SK-N-DZ (cell line): Measurements from ENCODE around the gene WDR11. TPM values are rescaled to one million over a fixed set of nuclear protein-coding genes. Genes with fewer than 3 reads are reported as not detected.

Source experiments
- DNase-seq: peaks from one replicate; pipeline ENCODE4 v3.0.0-alpha.2; 2015; ENCODE audit warnings: low spot score
- polyA plus RNA-seq, 2 experiments: library from polyadenylated mRNA; depleted of rRNA; stranded (reverse); fragments of >200 nt; gene quantifications; 2 replicates each; pipeline ENCODE4 v1.2.3, GENCODE V29; 2014

The WDR11 gene, protein sequence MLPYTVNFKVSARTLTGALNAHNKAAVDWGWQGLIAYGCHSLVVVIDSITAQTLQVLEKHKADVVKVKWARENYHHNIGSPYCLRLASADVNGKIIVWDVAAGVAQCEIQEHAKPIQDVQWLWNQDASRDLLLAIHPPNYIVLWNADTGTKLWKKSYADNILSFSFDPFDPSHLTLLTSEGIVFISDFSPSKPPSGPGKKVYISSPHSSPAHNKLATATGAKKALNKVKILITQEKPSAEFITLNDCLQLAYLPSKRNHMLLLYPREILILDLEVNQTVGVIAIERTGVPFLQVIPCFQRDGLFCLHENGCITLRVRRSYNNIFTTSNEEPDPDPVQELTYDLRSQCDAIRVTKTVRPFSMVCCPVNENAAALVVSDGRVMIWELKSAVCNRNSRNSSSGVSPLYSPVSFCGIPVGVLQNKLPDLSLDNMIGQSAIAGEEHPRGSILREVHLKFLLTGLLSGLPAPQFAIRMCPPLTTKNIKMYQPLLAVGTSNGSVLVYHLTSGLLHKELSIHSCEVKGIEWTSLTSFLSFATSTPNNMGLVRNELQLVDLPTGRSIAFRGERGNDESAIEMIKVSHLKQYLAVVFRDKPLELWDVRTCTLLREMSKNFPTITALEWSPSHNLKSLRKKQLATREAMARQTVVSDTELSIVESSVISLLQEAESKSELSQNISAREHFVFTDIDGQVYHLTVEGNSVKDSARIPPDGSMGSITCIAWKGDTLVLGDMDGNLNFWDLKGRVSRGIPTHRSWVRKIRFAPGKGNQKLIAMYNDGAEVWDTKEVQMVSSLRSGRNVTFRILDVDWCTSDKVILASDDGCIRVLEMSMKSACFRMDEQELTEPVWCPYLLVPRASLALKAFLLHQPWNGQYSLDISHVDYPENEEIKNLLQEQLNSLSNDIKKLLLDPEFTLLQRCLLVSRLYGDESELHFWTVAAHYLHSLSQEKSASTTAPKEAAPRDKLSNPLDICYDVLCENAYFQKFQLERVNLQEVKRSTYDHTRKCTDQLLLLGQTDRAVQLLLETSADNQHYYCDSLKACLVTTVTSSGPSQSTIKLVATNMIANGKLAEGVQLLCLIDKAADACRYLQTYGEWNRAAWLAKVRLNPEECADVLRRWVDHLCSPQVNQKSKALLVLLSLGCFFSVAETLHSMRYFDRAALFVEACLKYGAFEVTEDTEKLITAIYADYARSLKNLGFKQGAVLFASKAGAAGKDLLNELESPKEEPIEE
- 50.0 and 56.0 TPM in 2 replicates for polyA plus RNA-seq (2014; cell fraction: cytosol; rRNA removed)
- 147 and 157 TPM in 2 replicates for polyA plus RNA-seq (2014; cell fraction: nucleus; rRNA removed)

DNA sequence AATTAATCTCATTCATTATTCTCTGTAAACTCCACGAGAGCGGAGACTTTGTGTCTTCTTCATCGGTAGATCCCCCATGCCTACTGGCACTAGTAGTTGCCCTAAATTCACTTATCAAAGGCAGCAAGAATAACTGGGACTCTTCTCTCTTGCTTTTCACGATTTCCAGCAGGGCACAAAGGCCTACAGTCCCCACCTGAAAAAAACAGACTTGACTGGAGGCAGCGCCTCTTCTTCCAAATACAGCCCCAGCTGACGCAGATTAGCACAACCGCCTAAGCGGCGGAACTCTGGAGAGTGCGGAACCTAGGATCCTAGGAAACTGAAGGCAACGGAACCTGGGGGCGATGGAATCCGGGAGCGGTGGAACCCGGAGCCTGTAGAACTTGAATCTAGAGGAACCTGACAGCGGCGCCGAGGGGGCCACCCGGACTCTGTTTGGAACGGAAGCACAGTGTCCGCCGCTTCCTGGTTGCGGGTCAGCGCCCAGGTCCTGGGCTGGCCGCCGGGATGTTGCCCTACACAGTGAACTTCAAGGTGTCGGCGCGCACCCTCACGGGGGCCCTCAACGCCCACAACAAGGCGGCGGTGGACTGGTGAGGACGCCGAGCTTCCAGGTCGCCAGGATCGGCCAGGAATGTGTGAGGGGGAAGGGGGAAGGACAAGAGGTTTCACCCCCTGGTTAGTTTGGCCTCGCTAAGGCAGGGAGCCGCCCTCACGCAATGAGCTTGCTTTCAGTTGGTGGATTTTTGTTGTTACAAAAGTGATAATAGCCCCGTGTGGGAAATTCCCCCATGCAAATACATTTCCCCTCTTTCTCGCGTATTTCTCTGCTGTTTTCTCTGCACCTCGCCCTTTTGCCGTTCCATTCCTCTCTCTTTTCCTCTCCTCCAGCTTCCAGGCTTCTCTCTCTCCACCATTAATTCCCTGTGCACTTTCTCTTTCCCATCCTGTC, at the start of gene WDR11:
Gene WDR11 (plus strand): TSS at position 452 of the 955 bp plus-strand sequence. CDS start 59 bp downstream, at position 511.
- peak; percentile 92 for DNase-seq

DNA sequence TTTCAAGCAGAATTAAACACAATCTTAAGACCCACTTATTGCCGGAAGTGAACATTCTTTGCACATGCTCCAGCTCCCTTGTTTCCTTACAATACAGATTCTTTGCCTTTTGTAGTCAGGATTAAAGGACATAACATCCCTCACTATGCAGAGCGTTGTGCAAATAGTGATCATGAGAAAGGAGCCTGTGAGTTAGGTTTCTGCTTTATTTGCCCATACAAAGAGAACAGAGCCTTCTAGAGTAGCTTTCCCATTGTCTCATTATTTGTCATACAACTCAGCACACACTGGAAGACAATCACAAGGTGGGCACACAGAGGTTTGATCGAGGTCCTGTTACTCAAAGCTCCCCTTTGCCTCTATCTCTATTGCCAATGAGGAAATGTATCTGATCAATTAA, 48.2 kb upstream of the WDR11 start:
- no peak for DNase-seq

DNA sequence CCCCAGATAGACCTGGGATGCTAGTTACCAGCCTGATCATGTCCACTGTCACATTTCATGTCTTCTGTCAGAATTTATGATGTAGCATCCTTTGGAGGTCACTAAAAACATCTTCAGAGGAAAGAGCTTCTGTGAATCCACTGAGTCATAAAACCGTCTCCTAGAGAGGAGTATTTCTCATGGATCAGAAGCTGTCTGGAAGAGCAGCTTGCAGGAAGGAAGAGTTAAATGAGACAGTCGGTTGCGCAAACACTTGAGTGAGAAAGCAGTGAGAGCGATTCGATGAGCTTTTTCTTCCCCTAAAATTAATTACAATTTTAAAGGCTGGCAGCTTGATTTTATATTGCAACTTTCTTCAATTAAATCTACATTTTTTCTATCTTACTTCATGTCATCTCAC, 47.2 kb upstream of the WDR11 start:
- no peak for DNase-seq

DNA sequence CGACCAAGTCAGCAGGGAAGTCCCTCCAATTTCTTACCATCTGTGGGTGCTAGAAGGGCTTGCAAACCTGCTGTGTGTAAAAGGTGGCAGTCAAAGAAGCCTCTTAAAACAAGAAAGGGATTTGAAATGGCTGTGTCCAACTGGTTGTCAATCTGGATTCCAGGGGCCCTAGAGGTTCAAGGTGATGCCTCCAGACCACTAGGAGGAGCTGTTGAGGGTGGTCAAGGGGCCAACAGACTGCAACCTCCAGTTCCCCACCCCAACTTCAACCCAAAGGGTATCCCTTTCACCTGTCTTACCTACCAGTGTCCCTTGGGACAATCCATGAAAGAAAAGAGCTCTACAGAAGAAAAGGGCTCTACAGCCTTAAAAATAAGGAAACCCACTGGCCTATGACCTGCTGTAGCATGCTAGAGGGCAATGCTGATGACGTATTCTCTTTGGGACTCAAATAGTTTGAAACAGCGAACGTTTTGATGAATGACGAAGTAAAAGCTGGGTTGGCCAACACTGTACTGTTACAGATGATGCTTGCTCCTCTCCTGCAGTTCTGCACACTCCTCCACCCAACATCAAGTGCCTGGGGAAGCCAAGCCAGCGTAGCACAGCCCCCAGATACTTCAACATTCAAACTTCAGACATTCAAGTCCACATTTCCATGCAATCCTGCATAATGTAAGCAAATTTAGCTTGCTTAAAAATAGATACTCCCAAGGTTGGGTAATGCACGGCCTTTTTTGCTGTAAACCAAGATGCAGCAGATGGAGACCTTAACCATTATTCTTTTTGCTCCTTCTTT, 45.9 kb upstream of the WDR11 start:
- no peak for DNase-seq

DNA sequence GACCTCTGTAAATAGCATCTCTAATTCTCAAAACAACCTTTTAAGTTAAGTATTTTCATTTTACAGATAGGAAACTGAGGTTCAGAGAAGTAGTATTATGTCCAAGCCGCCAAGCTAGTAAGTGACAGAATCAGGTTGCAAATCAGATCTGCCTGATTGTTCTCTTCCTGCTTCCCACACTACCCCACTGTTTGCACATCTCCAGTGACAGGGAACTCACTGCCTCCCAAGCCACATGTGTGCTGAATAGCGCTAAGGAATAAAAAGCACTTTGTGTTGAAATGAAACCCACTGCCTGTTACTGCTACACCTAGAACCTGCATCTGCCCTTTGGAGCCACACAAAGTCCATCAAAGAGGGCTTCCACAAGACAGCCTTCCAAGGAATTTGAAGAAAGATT, 45.1 kb upstream of the WDR11 start:
- no peak for DNase-seq

DNA sequence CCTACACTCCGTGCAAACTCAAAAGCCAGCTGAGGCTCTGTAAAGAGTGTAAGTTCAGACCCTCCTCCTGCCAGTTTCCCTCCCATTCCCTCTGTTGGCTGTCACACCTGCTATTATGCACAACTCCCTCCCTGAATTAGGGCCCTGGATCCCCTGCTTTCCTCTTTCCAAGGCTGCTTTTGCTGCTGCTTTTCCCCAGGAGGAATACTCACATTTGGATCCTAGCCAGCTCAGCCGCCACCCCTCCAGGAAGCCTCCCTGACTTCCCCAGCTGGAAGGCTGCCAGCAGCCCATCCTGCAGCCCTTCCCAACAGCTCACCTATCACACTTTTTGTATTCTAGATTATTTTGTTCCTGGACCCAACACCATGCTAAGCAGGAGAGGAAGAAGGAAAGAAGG, 40.9 kb upstream of the WDR11 start:
- DNase-seq: no peak

DNA sequence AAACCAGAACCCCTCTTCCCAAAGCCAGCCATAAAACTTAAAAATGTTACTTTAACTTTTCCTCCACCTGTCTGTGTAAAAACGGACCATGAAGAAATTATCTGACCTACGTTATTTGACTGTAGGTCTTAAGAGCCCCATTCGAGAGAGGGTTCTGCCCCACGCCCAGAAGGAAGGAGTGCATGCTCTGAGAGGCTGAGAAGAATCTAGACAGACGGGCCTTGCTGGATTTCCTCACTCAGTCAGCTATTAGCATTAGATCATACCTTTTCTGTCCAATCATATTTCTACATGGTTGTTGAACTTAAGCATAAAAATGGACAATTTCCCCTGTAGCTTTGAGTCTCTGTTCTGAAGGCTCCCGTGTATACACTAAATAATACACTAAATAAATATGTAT, 38.1 kb upstream of the WDR11 start:
- no peak for DNase-seq

DNA sequence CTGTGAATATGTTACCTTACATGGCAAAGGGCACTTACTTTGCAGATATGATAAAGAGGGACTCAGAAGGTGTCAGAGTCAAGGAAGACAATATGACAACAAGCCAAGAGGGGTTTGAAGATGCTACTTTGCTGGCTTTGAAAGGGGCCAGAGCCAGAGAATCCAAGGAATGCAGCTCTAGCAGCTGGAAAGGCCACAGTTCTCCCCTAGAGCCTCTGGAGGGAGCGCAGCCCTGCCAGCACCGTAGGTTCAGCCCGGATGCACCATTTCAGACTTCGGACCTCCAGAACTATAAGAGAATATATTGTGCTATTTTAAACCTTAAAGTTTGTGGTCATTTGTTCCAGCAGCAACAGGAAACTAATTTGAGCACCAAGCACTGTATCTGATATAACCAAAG, 32.9 kb upstream of the WDR11 start:
- no peak for DNase-seq

DNA sequence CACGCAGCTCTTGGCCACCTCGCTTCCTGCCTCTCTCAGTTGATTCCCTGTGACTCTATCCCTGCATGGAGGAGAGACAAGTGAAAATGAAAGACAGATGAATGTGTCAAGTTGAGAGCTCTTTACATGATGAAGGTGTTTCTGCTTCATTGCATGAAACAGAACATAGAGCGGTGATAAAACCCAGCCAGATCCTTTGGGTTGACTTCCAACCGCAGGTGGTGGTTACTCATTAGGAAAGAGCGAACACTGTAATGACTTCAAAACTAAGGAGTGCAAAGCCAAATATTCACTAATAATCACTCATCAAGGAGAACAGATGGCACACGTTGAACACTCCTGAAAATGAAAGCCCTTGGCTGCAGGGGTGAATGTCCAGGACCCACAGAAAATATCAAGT, 31.8 kb upstream of the WDR11 start:
- no peak for DNase-seq

DNA sequence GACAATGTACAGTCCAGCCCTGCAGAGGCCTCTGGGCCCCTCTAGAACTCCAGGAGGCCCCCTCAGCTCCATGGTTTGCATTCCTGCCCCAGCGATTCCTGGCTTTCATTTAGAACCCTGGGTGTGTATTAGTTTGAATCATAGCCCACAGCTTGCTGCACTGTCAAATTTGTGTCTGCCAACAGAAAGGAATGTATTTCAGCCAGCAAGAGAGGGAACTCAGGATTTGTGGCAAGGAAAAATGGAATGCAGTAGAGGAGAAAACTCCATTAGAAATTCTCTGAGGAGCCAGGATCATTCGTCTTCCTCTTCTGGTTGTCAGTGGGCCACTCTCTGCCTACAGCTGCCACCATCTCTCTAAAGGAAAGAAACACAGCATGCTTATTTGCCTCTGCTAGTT, 27.9 kb upstream of the WDR11 start:
- DNase-seq: no peak

DNA sequence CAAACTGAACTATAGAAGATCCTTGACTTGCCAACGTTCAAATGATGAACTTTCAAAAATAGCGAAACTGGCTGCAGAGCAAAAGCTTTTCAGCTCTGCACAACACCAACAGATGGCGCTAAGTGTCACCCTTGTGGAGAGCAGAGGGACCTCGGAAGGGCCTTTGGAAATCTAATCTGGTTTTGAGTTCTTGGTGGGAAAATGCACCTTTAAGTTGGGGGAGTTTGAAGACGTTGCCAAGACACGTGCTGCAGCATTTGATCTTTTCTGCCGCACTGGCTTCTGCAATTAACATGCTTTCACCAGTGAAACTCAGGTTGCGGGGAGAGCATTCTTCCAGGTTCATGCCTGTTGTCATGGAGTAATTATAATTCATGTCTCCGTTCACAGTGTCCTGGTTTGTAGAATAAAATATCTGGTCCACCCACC, 26.3 kb upstream of the WDR11 start:
- DNase-seq: peak; percentile 23

DNA sequence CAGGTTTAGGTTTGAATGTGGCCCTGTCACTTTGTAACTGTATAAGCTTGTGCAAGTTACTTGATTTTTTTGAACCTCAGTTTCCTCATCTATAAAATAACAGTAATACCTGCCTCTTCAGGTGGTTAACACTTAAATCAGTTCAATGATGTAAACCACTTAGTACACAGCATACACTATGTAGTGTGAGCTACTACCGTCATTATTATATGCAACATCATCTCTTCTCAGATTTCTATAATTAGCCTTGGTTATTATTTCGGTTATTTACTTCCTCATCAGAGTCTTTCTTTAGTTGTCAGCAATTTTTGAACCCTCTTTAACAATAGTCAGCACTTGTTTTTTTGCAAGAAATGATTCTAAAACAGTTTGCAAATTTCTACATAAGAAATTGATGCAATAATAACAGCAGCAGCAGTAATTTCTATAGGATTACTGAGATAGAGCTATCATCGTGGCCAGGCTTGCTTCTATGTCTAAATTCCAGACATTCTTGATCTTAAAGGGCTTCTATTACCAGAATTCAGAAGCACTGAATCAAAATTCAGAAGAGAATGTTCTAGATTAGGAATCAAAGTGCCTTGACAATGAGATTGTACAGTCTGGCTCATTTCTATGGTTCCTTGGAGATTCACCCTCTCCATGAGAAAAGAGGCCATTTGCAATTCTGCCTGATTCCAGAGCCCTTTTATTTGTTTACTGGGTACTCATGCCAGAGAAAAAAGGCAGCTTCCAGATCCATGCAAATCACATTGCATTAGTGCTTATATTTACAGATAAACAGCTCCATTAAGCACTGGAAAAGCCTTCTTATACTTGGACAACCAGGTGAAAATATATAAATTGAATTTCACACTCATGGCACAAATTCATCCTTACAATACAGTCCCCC, 25.0 kb upstream of the WDR11 start:
- no peak for DNase-seq

DNA sequence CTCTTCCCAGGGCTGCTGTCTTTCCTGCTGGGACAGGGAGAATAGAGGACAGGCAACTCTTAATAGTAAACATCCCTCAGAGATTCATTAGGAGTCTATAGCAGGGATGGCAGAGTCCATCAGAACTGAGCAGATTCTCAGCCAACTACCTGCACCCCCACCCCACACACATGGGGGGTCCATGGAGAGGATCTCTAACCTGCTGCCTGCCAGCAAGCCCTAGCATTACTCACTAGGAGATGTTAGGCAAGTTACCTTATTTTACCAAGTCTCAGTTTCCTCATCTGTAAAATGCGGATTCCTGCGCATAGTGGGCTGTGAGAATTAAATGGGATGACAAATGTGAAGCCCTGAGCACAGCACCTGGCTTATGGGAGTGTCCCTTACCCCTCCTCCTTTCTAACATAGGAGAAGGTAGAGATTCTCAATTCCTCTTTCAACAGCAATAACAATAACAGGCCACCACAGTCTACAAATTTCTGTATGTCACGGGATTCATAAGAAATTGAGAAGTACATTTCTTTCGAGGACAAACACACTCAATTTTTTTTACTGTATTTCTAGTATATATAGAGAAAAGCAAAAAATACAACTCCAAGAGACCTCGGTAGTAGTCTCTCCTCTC, 23.8 kb upstream of the WDR11 start:
- DNase-seq: no peak

DNA sequence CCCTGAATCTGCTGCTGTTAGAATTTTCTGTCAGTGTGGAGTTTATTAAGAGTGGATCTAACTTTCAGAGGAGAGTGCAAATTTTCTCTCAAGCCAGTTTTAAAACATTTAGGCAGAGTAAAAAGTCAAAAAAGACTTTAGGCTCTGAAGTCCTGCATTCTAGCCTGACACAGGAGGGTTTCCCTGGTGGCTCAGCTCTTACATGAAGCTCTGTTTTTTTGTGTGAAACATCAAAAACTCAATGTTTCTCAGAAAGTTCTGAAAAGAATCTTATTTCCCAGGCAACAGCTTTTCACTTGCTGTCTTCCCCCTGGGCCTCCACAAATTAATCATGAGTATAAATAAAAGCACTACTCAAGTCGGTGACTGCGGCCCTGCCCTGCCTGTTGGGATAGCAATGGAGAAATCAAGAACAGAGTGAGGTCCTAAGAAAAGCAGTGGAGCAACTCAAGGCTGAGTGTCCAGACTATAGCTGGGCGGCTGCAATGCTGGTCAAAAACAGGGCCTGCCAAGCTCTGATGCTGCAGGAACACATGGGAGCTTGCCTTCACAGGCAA, 22.3 kb upstream of the WDR11 start:
- DNase-seq: no peak

DNA sequence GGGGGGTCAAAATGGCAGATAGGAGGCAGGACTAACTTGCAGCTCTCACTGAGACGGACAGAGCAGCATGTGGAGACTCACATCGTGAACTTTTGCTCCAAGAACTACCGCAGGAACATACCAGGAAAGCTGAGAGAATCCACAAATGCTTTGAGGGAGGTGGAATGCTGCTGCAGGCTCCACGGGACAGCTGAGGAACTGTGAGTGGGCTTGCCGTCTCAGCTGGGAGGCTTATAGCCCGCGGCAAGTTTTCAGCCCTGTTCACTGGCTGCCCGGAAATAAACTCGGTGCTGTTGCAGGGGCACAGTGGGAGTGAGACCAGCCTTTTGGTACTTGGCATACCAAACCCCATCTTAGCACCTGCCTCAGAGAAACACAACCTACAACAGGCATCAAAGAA, 19.1 kb upstream of the WDR11 start:
- DNase-seq: no peak

DNA sequence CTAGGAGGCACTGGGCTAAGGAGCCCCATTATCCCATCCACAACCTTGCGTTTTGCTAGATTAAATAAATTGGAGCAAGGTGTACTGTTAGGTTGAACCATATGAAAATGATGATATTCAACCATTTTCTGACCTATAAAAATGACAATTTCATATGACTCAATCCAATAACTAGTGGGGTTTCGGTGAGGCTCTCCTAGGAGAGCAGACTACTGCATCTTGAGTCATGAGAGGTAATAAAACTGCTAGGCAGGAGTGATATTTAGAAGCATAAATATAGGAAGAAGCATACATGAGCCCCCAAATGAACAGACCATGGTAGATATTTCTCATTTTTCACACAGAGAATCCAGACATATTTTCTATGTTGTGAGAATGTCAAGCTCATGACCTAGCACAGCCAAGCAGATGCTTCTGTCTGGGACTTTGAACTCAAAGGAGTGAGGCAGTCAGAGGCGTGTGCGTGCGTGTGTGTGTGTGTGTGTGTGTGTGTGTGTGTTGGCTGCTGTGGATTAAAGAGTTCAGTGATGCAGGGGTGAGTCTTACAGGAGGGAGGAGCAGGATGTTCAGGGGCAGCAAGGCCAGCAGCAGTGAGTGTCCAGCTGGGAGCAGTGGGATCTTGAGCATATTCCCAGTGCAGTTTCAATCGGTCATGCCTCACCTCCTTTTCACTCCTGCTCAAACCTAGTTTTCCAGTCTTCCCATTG, 17.8 kb upstream of the WDR11 start:
- no peak for DNase-seq

DNA sequence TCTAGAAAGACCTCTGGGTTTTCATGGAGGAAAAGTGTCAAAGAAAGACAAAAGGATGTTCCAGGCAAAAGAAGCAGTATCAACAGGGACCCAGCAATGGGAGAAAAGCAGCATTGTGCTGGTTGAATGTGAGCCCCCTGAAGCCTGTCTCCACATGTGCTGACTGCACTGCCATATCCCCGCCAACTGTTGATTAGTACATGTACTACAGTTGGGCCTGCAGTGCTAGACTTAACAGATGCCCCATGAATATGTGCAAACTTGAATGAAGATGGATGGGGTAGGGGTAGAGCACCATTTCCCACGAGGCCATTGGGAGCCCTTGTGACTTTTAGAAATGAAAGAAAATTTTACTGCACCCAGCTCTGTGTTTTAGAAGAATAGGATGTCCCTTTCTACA, 15.6 kb upstream of the WDR11 start:
- DNase-seq: no peak
